Cortex of kidney (tissue), 1 donor: ENCODE measurements around the gene KIF25.

Source experiments
- DNase-seq: peaks from one replicate; lab custom pipeline; 2025; lab: John Stamatoyannopoulos, UW

The KIF25 gene

DNA sequence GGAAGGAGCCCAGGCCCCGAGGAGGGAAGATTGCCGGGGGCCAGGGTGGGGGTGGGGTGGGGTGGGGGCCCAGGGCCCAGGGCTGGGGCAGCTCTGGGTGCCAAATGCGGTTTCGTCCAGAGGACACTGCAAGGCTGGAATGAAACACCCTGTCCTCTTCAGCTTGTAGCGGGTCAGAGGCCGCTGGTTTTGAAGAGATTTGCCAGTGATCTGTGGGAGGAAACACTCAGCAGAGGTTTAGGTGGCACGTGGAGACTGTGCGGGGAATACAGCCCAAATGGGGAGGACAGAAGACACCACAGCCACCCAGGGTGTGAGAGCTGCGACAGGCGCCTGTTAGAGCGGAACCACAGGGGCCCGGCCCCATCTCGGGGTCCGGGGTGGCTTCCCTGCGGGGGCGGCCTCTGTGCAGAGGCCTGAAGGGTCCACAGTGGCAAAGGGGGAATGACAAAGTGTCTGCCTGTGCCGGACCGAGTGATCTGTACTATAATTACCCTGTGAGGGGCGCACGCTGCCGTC, 52.3 kb downstream of the KIF25 start:
- DNase-seq: no peak

DNA sequence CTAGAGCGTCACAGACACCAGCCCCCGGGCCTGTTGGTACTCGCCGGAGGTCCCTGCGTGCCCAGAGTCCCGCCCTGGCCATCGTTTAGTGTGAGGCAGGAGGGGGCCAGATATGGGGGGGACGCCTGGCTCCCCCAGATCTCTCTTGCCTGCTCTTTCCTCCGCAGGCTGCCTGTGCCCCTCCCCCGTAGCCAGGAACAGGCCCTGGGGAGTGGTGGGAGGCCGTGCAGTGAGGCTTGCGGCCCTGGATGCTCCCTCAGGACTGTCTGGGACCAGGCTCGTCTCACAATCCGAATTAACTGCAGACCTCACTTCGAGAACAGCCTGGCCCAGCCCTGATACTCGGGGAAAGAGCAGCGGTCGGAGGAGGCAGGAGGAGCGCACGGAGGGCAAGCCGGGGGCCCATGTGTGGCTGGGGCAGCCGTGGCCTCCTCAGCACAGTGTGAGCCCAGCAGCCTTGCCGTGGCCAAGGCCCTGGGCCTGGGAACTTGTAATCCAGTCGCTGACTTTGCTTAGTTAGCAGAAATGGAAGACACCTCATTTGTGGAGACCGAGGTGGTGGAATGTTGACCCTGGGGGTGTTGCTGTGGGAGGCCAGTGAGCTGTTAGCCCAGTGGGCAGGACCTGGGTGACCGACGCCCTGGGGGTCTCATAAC, 52.9 kb downstream of the KIF25 start:
- DNase-seq: no peak

DNA sequence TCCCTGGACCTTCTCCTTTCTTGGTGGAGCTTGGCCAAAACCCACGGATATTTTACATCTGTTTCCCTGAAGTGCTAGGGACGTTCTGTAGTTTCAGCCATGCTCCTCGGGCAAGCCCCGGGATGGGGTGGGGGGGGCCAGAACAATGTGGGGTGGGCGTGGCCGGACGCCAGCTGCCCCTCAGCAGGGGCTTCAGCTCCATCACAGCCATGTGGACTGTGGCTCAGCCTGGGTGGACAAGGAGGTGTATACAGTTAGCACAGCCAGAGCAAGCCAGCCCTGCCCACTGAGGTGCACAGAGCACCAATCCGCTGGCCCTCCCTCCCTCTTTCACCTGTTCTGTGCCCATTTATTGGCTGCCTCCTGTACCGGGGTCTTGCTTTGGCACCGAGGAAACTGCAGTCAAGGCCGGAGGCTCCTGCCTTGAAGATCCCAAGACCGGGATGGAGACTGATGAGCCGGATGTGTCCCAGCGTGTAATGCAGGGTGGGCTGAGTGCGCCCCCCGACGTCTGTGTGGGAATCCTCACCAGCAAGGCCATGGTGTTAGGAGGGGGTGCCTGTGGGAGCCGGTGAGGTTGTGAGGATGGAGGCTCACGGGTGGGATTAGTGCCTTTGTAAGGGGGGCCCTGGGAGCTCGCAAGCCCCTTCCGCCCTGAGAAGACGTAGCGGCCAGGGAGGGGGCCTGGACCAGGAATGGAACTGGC, 53.6 kb downstream of the KIF25 start:
- no peak for DNase-seq

DNA sequence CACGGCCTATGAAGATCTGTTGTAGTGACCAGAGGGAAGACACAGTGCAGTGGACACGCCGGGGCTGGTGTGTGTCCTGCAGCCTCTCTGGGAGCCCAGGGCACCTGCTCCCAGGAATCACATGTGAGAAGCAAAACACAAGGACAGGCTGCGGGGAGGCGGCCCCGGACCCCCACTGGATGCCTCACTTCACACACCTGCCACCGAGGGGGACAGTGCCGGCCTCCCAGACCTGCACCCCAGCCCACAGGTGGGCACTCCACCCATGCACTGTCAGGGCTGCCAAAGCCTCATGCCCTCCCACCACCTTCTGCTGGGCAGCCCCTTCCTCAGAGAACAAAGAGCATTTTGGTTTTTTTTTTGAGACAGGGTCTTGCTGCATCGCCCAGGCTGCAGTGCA, 54.2 kb downstream of the KIF25 start:
- no peak for DNase-seq

DNA sequence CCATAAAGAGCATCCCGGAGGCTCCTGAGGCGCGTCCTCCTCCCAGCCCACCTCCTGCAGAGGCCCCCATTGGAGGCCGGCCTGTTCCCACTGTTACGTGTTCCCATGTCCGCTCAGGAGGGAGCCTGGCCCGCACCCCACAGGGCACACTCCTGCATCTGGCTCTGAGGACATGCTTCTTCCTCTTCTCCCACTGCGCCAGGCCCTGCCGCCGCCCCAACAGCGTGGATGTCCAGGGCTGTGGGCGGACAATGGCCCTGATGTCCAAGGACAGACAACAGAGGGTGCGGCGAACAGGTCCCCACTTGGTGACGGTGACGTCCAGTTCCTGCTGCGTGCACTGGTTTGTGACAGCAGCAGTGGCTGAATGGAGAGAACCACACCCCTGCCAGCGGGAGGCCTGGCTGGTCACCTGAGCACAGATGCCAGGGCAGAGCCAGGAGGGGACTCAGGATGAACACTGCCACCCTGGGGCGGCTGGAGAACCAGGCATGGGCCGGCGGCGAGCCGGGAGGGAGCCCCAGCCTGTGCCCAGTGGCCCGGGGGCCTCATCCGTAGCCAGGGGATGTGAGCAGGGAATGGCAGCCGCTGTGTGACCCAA, 54.9 kb downstream of the KIF25 start:
- DNase-seq: no peak

DNA sequence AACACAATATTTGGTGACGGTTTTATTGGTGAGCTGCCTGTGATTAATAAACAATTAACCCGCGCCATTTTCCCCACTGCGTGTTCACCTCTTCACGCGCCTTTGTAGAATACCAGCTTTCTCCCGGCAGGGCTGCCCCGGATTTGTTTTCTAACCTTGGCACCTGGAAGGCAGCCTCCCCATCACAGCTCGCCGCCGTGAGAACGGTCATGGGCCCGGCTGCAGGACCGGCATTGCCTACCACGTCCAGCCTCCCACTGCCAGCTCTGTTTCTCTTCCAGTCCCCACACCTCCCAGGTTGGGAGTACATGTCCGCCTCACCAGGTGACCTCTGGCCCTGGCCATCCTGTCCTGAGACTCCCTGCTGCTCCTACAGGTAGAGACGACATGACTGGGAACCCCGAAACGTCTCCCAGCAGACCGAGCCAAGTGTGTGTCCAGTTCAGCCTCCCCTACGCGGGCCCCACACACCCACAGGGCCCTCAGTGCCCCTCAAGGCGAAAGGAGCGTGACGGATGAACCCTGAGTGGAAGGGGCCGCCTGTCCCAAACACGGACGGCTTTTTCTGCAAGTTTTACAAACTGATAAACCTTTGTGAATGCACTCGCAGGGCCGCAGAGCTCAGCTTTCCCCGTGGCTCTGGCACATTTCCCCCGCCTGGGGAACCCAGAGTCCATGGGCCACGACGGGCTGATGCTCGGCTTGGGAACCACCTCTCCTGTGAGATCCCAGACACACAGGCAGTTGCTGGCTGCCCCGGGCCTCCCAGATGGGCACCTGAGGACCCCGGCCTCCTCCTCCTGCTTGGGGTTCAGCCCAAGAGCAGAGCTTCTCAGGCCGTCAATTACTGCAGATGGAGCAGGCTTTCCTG, 55.9 kb downstream of the KIF25 start:
- no peak for DNase-seq

DNA sequence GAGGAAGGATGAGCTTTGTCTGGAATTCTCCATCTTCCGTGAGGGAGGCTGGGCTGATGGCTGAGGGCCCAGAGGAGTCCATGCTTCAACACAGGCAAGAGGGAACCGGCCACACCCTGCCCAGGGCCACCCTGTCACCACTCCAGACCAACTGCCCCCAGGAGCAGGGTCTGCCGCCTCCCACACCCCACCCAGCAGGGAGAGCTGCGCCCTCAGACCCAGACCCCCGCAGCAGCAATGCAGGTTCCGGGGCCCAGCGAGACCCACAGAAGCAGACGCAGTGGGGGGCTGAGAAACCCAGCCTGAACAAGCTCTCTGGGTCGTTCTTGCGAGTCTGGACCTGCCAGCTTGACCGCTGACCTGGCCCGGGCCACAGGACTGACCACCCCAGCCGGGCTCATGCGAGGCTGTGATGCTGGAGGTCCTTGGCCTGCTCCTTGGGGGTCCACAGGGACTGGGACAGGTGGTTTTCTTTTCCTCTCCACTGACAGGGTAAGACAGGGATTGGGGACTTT, 56.5 kb downstream of the KIF25 start:
- no peak for DNase-seq

DNA sequence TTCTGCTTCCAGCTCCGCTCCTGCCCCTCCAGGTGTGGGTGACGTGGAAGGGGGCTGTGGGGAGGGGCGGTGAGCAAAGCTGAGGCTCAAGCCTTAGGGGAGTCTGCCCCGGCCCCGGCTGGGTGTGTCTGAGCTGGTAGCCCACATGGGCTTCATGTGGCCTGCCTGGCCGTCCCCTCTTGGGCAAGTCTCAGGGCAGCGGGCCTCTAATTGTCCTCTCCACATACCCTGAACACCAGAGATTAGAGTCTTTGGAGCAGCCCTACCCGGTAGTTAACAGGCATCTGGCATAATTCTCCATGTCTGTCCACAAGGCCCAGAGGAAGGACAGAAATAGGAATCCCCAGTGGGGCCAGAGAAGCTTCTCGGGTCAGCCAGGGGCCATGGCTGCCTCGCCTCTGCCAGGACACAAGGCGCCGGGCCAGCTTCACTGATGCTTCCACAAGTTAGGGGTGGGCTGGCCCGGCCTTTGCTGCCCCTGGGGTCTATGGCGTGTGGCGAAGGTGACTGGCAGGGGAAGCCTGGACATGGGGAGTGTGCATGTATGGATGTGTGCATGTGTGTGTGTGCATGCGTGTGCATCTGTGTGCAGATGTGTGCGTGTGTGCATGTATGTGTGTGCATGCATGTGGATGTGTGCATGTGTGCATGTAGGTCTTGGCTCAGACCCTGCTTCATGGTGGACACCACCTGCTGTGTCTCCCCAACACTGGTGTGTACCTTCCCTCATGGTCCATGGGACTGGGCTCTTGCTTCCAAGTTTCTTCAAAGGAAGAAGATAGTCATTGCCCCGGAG, 57.5 kb downstream of the KIF25 start:
- DNase-seq: no peak

DNA sequence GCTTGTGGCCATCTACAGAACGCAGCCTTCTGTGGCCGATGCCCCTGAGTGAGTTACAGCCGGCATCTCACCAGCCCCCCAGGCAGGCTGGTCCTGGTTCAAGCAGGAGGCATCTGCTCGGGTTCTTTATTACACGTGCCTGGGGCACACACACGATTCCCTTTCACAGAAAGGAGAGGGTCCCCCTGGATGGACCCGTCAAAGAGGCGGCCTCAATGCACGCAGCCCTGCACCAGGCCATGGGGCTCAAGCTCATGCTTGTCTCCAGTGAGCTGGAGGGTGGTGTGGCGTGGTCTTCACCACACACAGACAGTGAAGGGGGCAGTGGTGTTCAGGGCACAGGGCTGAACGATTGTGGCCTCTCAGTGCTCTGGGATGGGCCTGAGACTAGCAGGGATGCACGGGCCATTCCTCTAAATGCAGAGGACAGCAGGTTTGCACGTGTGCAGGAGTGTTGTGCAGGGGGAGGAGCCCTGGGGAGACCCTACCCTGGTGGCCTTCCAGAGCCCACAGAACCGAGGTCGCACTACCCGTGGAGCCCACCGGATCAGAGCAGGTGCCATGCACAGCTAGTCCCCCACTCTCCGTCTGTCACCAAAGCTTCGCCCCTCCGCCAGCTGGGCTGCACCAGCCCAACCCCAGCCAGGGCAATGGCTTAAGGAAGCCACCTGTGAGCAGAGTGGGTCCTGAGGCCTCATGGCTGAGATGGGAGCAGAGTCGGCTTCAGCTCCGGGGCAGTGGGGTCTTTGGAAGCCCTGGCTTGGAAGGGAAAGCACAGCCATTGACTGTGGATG, 58.4 kb downstream of the KIF25 start:
- DNase-seq: no peak

DNA sequence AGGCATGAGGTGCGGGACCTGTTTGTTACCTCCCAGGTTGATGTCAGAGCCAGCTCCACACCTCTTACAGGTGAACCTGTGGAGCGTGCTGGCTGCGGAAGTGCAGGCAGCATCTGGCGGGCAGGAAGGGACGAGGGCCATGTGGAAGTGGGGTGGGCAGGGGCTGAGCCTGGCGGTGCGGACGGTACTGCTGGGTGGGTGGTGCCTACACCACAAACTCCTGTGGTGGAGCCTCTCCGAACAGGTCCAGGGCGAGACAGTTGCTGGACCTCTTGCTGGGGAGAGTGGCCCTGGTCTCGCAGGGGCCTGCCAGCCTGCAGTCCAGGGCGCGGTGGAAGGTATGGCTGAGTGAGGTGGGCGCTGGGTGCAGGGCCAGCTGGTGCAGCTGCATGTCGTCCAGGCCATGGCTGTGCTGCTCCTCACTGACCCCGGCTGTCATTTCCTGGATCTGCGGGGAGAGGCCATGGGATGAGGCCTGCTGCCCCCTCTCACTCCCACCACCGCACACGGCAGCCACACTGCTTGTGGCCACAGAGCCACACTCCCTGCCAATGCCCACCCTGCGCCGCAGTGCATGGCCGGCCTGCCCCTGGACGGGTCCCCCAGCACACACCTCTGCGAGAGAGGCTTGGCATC, 59.5 kb downstream of the KIF25 start:
- no peak for DNase-seq

DNA sequence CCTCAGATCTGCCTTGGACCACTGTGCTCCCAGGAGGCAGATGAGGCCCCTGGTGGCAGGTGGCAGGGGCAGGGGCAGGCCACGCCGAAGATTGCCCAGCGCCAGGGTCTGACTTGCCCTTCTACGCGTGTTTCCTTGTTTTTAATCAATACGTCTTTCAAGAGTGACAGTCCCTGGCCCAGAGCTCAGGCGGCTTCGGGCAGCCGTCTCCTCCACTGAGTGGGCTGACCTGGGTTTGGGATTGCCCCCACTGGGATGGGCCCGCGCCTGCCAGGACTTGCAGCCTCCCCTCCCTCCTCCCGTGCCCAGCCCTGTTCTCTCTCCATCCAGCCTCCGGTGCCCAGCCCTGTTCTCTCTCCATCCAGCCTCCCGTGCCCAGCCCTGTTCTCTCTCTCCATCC, 60.4 kb downstream of the KIF25 start:
- DNase-seq: no peak

DNA sequence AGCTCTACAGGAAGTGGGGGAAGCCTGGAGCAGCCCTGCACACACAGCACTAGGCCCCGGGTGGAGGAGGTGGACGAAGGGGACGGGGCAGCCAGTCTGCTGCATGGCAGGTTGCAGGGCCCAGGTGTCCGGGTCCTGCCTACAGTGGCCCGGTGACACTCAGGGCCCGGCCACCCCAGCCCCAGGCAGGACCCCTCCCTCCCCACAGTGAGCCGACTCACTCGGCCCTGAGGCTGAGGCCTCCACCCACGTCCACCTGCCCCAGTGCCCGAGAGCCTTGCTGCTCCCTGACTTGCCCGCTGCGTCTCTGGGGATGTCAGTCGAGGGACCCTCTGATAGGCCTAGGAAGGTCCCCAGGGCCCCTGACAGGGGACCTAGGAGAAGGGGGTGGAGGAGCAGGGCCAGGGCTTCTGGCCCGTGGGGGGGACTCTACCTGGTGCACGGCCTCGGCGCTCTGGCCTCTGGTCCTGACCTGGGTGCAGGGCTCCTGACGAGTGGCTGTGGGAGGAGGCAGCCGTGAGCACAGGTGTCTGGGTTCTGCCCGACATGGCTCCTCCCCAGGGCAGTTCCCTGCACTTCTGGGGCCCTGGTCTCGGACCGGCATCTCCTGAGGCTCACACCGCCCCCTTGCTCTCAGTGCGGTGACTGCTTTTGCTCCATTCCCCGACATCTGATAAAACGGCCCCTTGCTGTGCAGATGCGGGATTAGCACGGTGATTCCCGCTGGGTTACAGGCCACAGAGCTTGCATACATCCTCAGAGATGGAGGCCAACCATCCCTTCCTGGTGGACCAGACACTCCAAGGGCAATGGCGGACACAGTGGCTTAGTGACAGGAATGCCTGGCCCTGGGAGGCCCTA, 61.5 kb downstream of the KIF25 start:
- no peak for DNase-seq

DNA sequence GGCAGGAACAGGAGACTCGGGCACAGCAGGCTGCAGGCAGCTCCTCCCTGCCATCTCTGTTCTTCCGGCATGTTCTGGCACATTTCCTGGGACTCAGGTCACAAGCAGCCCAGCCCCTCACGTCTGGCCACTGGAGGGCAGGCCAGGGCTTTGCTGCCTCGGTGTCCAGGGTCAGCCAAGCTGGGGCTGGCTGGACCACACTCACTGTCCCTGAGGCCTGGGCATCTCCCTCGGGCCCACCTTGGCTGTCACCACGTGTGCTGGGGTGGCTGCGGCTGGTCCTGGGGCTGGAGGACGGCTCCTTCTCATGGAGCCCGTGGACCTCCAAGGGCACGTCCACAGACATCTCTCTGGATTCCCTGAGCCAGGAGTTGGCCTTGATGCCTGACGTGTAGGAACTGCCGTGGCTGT, 63.1 kb downstream of the KIF25 start:
- DNase-seq: no peak

DNA sequence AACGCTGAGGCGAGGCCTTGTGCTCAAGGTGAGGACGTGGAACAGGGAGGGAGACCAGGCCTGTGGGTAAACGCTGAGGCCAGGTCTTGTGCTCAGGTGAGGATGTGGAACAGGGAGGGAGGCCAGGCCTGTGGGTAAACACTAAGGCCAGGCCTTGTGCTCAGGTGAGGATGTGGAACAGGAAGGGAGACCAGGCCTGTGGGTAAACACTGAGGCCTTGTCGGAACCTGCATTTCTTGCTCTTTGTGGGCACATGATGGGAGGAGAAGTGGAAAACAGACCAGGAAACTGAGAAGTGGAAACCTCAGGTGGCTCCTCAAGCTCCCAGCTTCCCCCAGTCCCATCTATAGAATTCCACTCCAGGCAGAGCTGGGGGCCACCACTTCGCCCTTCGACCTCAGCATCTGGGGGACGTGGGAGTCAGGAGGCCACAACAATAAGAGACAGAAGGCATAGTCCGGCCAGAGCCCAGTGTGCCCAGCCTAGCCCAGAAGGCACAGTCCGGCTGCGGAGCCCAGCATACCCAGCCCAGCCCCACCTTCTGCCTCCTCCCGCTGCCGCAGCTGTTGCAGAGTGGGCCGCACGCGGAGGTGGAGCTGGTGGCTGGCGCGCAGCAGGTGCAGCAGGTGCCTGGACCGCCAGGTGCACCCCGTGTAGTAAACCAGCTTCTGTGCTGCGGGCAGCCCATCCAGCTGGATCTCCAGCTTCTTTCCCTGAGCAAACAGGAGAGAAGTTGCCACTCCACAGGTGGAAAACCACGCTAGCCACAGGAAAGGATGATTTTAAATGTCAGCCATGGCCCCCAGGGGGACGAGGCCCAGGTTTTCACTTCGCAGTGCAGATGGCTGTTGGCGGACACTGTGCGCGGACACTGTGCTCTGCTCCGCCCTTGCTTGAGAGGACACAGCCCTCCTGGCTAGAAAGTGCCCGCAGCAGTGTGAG, 64.1 kb downstream of the KIF25 start:
- no peak for DNase-seq

DNA sequence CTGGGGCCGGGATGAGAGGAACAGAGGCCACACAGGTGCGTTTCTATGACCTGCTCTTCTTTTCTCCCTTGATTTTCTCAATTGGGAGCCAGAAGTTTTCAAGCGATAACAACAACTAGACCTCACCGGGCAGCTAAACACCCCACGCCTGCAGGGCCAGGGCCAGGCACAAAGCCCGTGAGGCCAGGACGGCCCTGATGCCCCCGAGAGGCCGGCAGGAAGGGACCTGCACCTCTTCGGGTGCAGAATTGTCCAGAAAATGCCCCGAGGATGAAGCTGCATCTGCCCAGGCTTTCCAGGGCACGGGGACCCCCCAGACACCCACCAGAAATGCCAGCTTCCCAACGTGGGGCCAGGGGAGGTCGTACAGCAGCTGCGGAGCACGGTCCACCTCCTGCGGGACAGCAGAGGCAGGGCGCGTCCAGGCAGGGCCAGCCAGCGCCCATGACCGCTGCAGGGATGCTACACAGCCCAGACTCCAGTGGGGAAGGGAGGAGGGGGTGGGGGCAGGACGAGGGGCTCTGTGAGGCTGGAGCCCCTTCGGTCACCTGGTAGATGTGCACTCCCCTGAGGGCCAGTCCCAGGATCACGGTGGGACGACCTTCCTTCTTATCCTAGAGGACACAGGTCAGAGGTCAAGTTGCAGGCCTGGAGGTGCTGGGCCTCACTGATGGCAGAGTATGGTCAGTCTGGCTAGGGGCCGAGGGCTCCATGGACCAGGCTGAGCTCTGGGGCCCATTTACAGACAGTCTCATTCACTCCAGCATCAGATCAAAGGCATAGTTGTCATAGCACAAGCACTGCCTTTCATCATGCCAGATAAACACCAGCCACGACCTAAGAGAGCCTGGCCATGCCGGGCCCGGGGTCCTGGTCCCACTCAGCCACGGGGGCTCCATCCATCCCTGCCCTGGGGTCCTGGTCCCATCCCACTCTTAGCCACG, 65.1 kb downstream of the KIF25 start:
- DNase-seq: no peak

DNA sequence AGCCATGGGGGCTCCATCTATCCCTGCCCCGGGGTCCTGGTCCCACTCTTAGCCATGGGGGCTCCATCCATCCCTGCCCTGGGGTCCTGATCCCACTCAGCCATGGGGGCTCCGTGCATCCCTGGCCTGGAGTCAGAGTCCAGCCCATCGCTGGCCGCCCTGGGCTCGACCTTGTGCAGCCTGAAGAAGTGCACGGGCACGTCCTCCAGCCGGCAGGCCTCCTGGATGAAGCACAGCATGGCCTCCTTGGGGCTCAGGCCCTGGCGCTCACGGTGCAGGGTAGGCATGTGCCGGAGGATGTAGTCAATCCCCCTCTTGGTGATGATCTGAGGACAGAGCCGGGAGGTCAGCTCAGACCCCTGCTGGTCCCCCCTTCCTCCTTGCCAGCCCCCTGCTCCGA, 66.0 kb downstream of the KIF25 start:
- DNase-seq: no peak
